SU-DHL-6 (cell line): ENCODE results near the gene TMEM263.

Experiments
- H2AFZ ChIP-seq: fragments of 200-600 bp; sonication (generic); 2 replicates; pipeline ENCODE4 v1.6.1; 2014; ENCODE audit warnings: low read depth, mild to moderate bottlenecking, moderate library complexity, mixed read lengths, antibody characterized with exemption, low read length; ENCODE audit not compliant: severe bottlenecking
- H3F3A ChIP-seq: fragments of 200-600 bp; shearing (Covaris generic); 2 replicates; pipeline ENCODE4 v1.6.0; 2016; ENCODE audit warnings: antibody characterized with exemption, mild to moderate bottlenecking; ENCODE audit not compliant: insufficient read depth
- H3K27ac ChIP-seq: fragments of 200-600 bp; sonication (generic); 2 replicates; pipeline ENCODE4 v1.5.1; 2016; ENCODE audit warnings: low read depth, mild to moderate bottlenecking, low read length, moderate library complexity, mixed read lengths
- H3K27me3 ChIP-seq: fragments of 200-600 bp; sonication (generic), shearing (Covaris generic); 2 replicates; pipeline ENCODE4 v1.6.0; 2014; ENCODE audit warnings: mild to moderate bottlenecking, low read length
- H3K36me3 ChIP-seq: fragments of 200-600 bp; sonication (generic); 2 replicates; pipeline ENCODE4 v1.6.1; 2014; ENCODE audit warnings: mild to moderate bottlenecking, low read length, mixed read lengths
- H3K4me2 ChIP-seq: fragments of 300-600, 200-600 bp; shearing (Covaris generic), sonication (generic); 2 replicates; pipeline ENCODE4 v1.6.0; 2014; ENCODE audit warnings: low read length, low read depth, mild to moderate bottlenecking; ENCODE audit not compliant: poor library complexity, severe bottlenecking
- H3K4me3 ChIP-seq: fragments of 200-600 bp; sonication (generic); 2 replicates; pipeline ENCODE4 v1.5.1; 2014; ENCODE audit warnings: antibody characterized with exemption, low read length, mild to moderate bottlenecking, mixed read lengths; ENCODE audit not compliant: insufficient read depth, poor library complexity, severe bottlenecking
- H3K79me2 ChIP-seq: fragments of 200-600 bp; sonication (generic); 2 replicates; pipeline ENCODE4 v1.6.1; 2014; ENCODE audit warnings: mild to moderate bottlenecking, low read length, moderate library complexity; ENCODE audit not compliant: insufficient read depth
- H3K9ac ChIP-seq: fragments of 200-600 bp; sonication (generic); 2 replicates; pipeline ENCODE4 v1.7.0; 2014; ENCODE audit warnings: mild to moderate bottlenecking, low read length
- H3K9me2 ChIP-seq: fragments of 200-600 bp; sonication (generic); replicated peaks from 2 replicates; pipeline ENCODE4 v1.6.1; 2014; ENCODE audit warnings: low read length; ENCODE audit not compliant: insufficient read depth
- H3K9me3 ChIP-seq: fragments of 200-600 bp; sonication (generic); 2 replicates; pipeline ENCODE4 v1.6.1; 2014; ENCODE audit warnings: low read length, mixed read lengths; ENCODE audit not compliant: insufficient read depth
- H4K20me1 ChIP-seq: fragments of 200-600 bp; sonication (generic); 2 replicates; pipeline ENCODE4 v1.6.1; 2014; ENCODE audit warnings: low read depth, mild to moderate bottlenecking, antibody characterized with exemption, low read length, moderate library complexity, mixed read lengths
- CTCF ChIP-seq: fragments of 200-600 bp; sonication (generic); IDR thresholded peaks from one replicate; pipeline ENCODE4 v1.5.1; 2017; ENCODE audit warnings: antibody characterized with exemption, mild to moderate bottlenecking, low read length, moderate library complexity; ENCODE audit not compliant: insufficient read depth, poor library complexity, severe bottlenecking
- EZH2phosphoT487 ChIP-seq: fragments of 200-600 bp; sonication (generic), shearing (Covaris generic); conservative IDR thresholded peaks from 2 replicates; pipeline ENCODE4 v1.6.1; 2018; ENCODE audit warnings: mild to moderate bottlenecking, antibody characterized with exemption, low read length, moderate library complexity, mixed read lengths

TMEM263 gene

DNA sequence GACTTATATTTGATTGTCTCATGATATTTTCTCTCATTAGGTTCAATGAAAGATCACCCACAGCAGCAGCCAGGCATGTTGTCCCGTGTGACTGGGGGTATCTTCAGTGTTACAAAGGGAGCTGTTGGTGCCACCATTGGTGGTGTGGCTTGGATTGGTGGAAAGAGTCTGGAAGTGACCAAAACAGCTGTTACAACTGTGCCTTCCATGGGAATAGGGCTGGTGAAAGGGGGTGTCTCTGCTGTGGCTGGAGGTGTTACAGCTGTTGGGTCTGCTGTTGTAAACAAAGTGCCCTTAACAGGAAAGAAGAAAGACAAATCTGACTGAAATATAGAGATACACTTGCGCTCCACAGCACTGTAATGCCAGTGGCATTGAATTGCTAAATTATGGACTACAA is 15.4 kb downstream of the TMEM263 start:
- Histone ChIP-seq H3K9ac (no peak overlapping the region), H3K4me2 (no peak overlapping the region), H3K4me3 (no peak overlapping the region), H3K9me3 (no peaks in the 10 kb centered on the region), H3K79me2 (peaks cover under 1% of the 10 kb centered on the region), H4K20me1 (no peaks in the 10 kb centered on the region), H3K27me3 (no peaks in the 10 kb centered on the region), H3F3A (no peaks in the 10 kb centered on the region), H2AFZ (no peak overlapping the region), H3K36me3 (peaks cover 35% of the 10 kb centered on the region; the same call in 1 of the 2 replicates), H3K27ac (no peak overlapping the region), H3K9me2 (no peaks in the 10 kb centered on the region)
- TF ChIP-seq CTCF (no peak), EZH2phosphoT487 (no peak)

GRCh38 chr12:106973545-106973944 is 17.8 kb downstream of the TMEM263 start:
- H4K20me1 ChIP-seq = no peaks in the 10 kb centered on the region
- no peak for TF ChIP-seq EZH2phosphoT487
- no peak for TF ChIP-seq CTCF
- H3K27ac ChIP-seq = no peak overlapping the region
- H2AFZ ChIP-seq = no peak overlapping the region
- peak overlapping the region; percentile 46 for H3K4me2 ChIP-seq
- no peaks in the 10 kb centered on the region for H3K9me3 ChIP-seq
- H3K27me3 ChIP-seq = no peaks in the 10 kb centered on the region
- no peaks in the 10 kb centered on the region for H3F3A ChIP-seq
- H3K79me2 ChIP-seq = no peaks in the 10 kb centered on the region; the same call in 1 of the 2 replicates
- no peaks in the 10 kb centered on the region for H3K9me2 ChIP-seq
- H3K4me3 ChIP-seq = no peak overlapping the region
- H3K9ac ChIP-seq = no peak overlapping the region
- H3K36me3 ChIP-seq = peaks cover 20% of the 10 kb centered on the region; the same call in 1 of the 2 replicates

GRCh38 chr12:106974511-106974910 is 18.8 kb downstream of the TMEM263 start:
- Histone ChIP-seq H3K27ac (peak overlapping the region; percentile 58), H3K36me3 (peaks cover 19% of the 10 kb centered on the region; the same call in 1 of the 2 replicates), H3K4me3 (no peak overlapping the region), H2AFZ (no peak overlapping the region), H3K79me2 (no peaks in the 10 kb centered on the region; the same call in 1 of the 2 replicates), H3K9ac (peak overlapping the region; percentile 13; the same call in 1 of the 2 replicates), H3K4me2 (peak overlapping the region; percentile 46), H4K20me1 (no peaks in the 10 kb centered on the region), H3F3A (no peaks in the 10 kb centered on the region), H3K27me3 (no peaks in the 10 kb centered on the region), H3K9me3 (no peaks in the 10 kb centered on the region), H3K9me2 (no peaks in the 10 kb centered on the region)
- TF ChIP-seq CTCF = no peak
- TF ChIP-seq EZH2phosphoT487 = no peak
